ENCODE measurements around the gene CFAP300. TPM values are rescaled to one million over a fixed set of nuclear protein-coding genes. Genes with fewer than 3 reads are reported as not detected.

Gene CFAP300
- total RNA-seq, 1 experiment from 2014 or later = 2.2 TPM

DNA sequence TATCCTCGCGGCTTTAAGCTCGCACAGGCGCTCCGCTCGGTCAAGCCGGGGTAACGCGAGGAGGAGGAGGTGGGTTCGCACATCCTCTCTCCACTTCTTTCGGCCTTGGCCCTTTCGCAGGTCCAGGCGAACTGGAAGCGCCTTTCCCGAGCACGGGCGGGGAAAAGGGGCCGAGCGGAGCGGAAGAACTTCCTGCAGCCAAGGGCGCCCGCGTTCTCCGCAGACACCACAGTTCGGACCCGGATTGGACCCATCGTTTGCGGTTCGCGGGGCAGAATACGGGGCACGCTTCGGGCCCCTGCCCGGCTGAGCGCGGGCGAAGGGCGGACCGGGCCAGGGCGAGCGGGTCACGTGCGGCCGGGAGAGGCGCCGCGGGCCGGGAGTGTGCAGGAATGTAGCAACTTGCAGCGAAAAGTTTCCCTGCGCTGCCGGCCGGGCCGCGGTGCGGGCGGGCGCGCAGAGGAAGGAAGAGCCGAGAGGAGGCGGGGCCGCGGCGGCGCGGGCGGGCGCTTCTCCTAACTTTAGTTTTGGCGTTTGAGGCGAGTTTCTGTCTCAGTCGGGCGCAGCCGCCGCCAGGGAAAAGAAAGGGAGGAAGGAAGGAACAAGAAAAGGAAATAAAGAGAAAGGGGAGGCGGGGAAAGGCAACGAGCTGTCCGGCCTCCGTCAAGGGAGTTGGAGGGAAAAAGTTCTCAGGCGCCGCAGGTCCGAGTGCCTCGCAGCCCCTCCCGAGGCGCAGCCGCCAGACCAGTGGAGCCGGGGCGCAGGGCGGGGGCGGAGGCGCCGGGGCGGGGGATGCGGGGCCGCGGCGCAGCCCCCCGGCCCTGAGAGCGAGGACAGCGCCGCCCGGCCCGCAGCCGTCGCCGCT, 62.9 kb downstream of the CFAP300 start, which contains the start of gene YAP1:
YAP1 (plus strand) TSS at position 552 of the 865 bp plus-strand sequence. CDS start 402 bp downstream, outside the sequence.
- TF ChIP-seq CTCF (IDR thresholded peaks at IDR 0.05; ENCODE audit: insufficient read depth in 1 of 2, low read depth in 1 of 2, low read length in 1 of 2, severe bottlenecking in 1 of 2, unreplicated experiment in 1 of 2) = no peak
- H3K4me3 ChIP-seq (ENCODE audit: low read depth, low read length) = peak within 1 kb of the TSS; percentile 96
- POLR2A ChIA-PET = interaction anchor here (1.0 to 1.2 kb wide), 2 partner anchors 83 to 99 kb away, joined by 3 to 4 read pairs; no protein-coding TSS in a partner anchor
- Mint-ChIP-seq H3K36me3 (ENCODE audit: insufficient read depth, unreplicated experiment) (peaks cover 44% of the 10 kb centered on the region), H3K9me3 (ENCODE audit: unreplicated experiment) (no peaks in the 10 kb centered on the region), H3K27me3 (ENCODE audit: insufficient read depth, unreplicated experiment) (no peaks in the 10 kb centered on the region), H3K4me1 (ENCODE audit: low read depth, unreplicated experiment) (peaks cover 16% of the 10 kb centered on the region), H3K27ac (ENCODE audit: unreplicated experiment) (peak within 1 kb of the TSS; percentile 98), H3K4me3 (ENCODE audit: unreplicated experiment) (peak within 1 kb of the TSS; percentile 91)
- H3K9me3 ChIP-seq = no peaks in the 10 kb centered on the region
- intact Hi-C loops (cut with micrococcal nuclease; ENCODE audit: unreplicated experiment) = loop anchor here (1.0 to 5.0 kb wide), 7 partner anchors 47 to 1333 kb away; partner anchors contain the start of genes BIRC2 and CEP126
- H3K36me3 ChIP-seq (ENCODE audit: control insufficient read depth, insufficient read depth, low read length) = 0 out of 2 replicates have a peak, but pooled peaks cover 2% of the 10 kb centered on the region
- peak; percentile 97 to 99 for DNase-seq
- H3K27me3 ChIP-seq (replicated peaks; ENCODE audit: control insufficient read depth, insufficient read depth, low read length) = no peaks in the 10 kb centered on the region
- H3K4me1 ChIP-seq = peaks cover 20% of the 10 kb centered on the region
- BruUV-seq (replicated peaks) = no TSS peak
- CTCF ChIA-PET = interaction anchor here (0.9 kb wide), 1 partner anchor 46 kb away, joined by 5 read pairs; no protein-coding TSS in a partner anchor

DNA sequence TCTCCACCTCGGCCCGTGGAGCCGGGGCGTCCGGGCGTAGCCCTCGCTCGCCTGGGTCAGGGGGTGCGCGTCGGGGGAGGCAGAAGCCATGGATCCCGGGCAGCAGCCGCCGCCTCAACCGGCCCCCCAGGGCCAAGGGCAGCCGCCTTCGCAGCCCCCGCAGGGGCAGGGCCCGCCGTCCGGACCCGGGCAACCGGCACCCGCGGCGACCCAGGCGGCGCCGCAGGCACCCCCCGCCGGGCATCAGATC, 63.4 kb downstream of the CFAP300 start:
- Mint-ChIP-seq H3K27me3 (ENCODE audit: insufficient read depth, unreplicated experiment) (no peaks in the 10 kb centered on the region), H3K27ac (ENCODE audit: unreplicated experiment) (peak overlapping the region; percentile 98), H3K4me1 (ENCODE audit: low read depth, unreplicated experiment) (peaks cover 21% of the 10 kb centered on the region), H3K36me3 (ENCODE audit: insufficient read depth, unreplicated experiment) (peaks cover 49% of the 10 kb centered on the region), H3K4me3 (ENCODE audit: unreplicated experiment) (peak overlapping the region; percentile 91), H3K9me3 (ENCODE audit: unreplicated experiment) (no peaks in the 10 kb centered on the region)
- BruUV-seq (replicated peaks) = no TSS peak
- TF ChIP-seq CTCF (IDR thresholded peaks at IDR 0.05; ENCODE audit: insufficient read depth in 1 of 2, low read depth in 1 of 2, low read length in 1 of 2, severe bottlenecking in 1 of 2, unreplicated experiment in 1 of 2) = no peak
- Histone ChIP-seq H3K4me3 (ENCODE audit: low read depth, low read length) (peak overlapping the region; percentile 96), H3K27me3 (replicated peaks; ENCODE audit: control insufficient read depth, insufficient read depth, low read length) (no peaks in the 10 kb centered on the region), H3K9me3 (no peaks in the 10 kb centered on the region), H3K36me3 (ENCODE audit: control insufficient read depth, insufficient read depth, low read length) (0 out of 2 replicates have a peak, but pooled peaks cover 2% of the 10 kb centered on the region), H3K4me1 (peaks cover 24% of the 10 kb centered on the region)
- intact Hi-C loops (cut with micrococcal nuclease; ENCODE audit: unreplicated experiment) = loop anchor here (1.0 to 5.0 kb wide), 11 partner anchors 10 to 1333 kb away; partner anchors contain the start of genes BIRC2, CEP126 and TMEM123
- ChIA-PET POLR2A (interaction anchor here (0.6 to 1.2 kb wide), 4 partner anchors 80 to 189 kb away, joined by 3 to 7 read pairs (median 4); no protein-coding TSS in a partner anchor), CTCF (interaction anchor here (0.7 to 0.9 kb wide), 3 partner anchors 29 to 158 kb away, joined by 3 to 9 read pairs (median 5); partner anchors contain the start of gene CFAP300)
- no peak for DNase-seq
